ENCODE results near the gene EFR3B.

- no peak for TF ChIP-seq JUNB (IDR thresholded peaks at IDR 0.05)
- TF ChIP-seq SP1 (IDR thresholded peaks at IDR 0.05; ENCODE audit: low read depth, low read length), result no peak
- TF ChIP-seq EP300 (IDR thresholded peaks at IDR 0.05; ENCODE audit: borderline replicate concordance in 1 of 2, control insufficient read depth in 1 of 2, low read depth in 2 of 2, low read length in 2 of 2), result no peak
- TF ChIP-seq MTA3 (IDR thresholded peaks at IDR 0.05; ENCODE audit: borderline replicate concordance, low read length), result no peak
- TF ChIP-seq CHD1 (IDR thresholded peaks at IDR 0.05; ENCODE audit: low read depth, low read length), result no peak
- TF ChIP-seq HDAC6 (IDR thresholded peaks at IDR 0.05; ENCODE audit: unreplicated experiment), result no peak
- no peak for TF ChIP-seq CTCF (IDR thresholded peaks at IDR 0.05 in 2 of 3, conservative IDR thresholded peaks at IDR 0.05 in 1 of 3; ENCODE audit: control insufficient read depth in 2 of 3, extremely low read depth in 1 of 3, insufficient read depth in 1 of 3, low read depth in 3 of 3, low read length in 3 of 3)
- no peak for TF ChIP-seq TARDBP (IDR thresholded peaks at IDR 0.05; ENCODE audit: borderline replicate concordance)
- no peak for TF ChIP-seq DPF2 (IDR thresholded peaks at IDR 0.05)
- TF ChIP-seq POLR2A (IDR thresholded peaks at IDR 0.05; ENCODE audit: low read depth, low read length), result no peak
- TF ChIP-seq ZBTB33 (IDR thresholded peaks at IDR 0.05), result no peak
- no peak for TF ChIP-seq ZBTB40 (IDR thresholded peaks at IDR 0.05; ENCODE audit: borderline replicate concordance)
- TF ChIP-seq BCLAF1 (IDR thresholded peaks at IDR 0.05), result no peak
- TF ChIP-seq CREB1 (IDR thresholded peaks at IDR 0.05; ENCODE audit: low read depth), result no peak
These were observed 152.8 kb downstream of the EFR3B start for GRCh38 chr2:25194576-25195122.
